PFSK-1 (cell line): ENCODE measurements around the gene MAMDC4.

ENCODE experiments used
- FOXP2 ChIP-seq: optimal IDR thresholded peaks from 2 replicates; pipeline ENCODE3; 2011; ENCODE audit warnings: borderline replicate concordance, control low read depth, inconsistent platforms; ENCODE audit not compliant: insufficient read depth; ENCODE audit errors: extremely low read length, extremely low read depth
- POLR2AphosphoS5 ChIP-seq: IDR thresholded peaks from 2 replicates; pipeline ENCODE4 v1.6.1; 2012; ENCODE audit warnings: low read depth, mild to moderate bottlenecking, control low read depth, low read length, moderate library complexity
- SIN3A ChIP-seq: IDR thresholded peaks from 2 replicates; pipeline ENCODE4 v1.6.1; 2012; ENCODE audit warnings: mild to moderate bottlenecking, low read length, moderate library complexity, borderline replicate concordance; ENCODE audit not compliant: insufficient read depth
- TAF1 ChIP-seq: IDR thresholded peaks from 2 replicates; pipeline ENCODE4 v1.6.1; 2012; ENCODE audit warnings: low read length, control low read depth, borderline replicate concordance; ENCODE audit not compliant: insufficient read depth
- TF ChIP-seq, protein P1 (sequence below), 2 experiments: IDR thresholded peaks; 2 replicates each; pipeline versions ENCODE4 v1.6.1 to v1.8.0; 2011 to 2012; ENCODE audit warnings: low read depth in 2 of 2, low read length in 2 of 2, control low read depth in 1 of 2, inconsistent platforms in 1 of 2, mild to moderate bottlenecking in 1 of 2, moderate library complexity in 1 of 2; ENCODE audit not compliant: insufficient read depth in 1 of 2

Gene MAMDC4

DNA sequence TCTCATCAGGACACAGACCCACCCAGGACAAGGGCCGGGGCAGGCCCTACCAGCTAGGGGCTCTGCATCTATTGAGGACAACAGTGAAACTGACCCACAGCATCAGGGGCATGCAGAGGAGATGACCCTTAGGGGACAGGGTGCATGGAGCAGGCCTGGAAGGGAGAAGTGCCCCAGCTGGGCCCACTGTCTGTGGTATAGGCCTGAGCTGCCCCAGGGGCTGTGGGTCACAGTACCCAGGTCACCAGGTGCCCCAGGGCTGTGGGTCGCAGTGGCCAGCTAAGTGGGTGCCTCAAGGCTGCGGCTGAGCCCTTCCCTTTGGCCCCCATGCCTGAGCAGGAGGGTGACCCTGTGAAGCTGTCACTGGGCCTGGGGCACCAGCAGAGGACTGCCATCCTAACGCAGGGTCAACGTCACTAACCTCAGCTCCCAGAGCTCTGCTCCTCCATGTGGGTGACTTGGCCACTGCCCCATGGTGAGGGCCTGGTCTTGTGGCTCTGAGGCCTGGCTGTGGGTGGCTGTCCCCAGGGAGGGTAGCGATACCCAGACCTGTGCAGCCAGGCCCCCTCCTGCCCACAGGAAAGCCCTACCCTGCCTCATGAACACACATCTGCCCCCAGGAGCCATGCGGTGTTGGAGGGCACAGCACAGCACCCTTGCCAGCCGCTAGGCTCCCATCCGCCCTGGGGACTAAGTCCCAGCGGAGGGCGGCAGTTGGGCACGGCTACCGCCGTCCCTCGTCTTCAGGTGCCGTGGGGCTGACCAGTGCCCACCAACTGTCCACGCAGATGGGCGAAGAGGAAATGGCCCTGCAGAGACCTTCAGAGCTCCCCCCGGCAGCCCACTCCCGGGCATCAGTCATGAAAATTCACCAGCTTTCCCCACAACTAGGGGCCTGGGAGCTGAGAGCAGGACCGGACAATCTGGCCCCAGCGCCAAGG, 9.1 kb downstream of the MAMDC4 start:
- TF ChIP-seq, protein P1, sequence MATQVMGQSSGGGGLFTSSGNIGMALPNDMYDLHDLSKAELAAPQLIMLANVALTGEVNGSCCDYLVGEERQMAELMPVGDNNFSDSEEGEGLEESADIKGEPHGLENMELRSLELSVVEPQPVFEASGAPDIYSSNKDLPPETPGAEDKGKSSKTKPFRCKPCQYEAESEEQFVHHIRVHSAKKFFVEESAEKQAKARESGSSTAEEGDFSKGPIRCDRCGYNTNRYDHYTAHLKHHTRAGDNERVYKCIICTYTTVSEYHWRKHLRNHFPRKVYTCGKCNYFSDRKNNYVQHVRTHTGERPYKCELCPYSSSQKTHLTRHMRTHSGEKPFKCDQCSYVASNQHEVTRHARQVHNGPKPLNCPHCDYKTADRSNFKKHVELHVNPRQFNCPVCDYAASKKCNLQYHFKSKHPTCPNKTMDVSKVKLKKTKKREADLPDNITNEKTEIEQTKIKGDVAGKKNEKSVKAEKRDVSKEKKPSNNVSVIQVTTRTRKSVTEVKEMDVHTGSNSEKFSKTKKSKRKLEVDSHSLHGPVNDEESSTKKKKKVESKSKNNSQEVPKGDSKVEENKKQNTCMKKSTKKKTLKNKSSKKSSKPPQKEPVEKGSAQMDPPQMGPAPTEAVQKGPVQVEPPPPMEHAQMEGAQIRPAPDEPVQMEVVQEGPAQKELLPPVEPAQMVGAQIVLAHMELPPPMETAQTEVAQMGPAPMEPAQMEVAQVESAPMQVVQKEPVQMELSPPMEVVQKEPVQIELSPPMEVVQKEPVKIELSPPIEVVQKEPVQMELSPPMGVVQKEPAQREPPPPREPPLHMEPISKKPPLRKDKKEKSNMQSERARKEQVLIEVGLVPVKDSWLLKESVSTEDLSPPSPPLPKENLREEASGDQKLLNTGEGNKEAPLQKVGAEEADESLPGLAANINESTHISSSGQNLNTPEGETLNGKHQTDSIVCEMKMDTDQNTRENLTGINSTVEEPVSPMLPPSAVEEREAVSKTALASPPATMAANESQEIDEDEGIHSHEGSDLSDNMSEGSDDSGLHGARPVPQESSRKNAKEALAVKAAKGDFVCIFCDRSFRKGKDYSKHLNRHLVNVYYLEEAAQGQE (IDR thresholded peaks at IDR 0.05; ENCODE audit: insufficient read depth in 1 of 2, low read depth in 2 of 2, low read length in 2 of 2): no peak
- peak; percentile 67 for TF ChIP-seq POLR2AphosphoS5

DNA sequence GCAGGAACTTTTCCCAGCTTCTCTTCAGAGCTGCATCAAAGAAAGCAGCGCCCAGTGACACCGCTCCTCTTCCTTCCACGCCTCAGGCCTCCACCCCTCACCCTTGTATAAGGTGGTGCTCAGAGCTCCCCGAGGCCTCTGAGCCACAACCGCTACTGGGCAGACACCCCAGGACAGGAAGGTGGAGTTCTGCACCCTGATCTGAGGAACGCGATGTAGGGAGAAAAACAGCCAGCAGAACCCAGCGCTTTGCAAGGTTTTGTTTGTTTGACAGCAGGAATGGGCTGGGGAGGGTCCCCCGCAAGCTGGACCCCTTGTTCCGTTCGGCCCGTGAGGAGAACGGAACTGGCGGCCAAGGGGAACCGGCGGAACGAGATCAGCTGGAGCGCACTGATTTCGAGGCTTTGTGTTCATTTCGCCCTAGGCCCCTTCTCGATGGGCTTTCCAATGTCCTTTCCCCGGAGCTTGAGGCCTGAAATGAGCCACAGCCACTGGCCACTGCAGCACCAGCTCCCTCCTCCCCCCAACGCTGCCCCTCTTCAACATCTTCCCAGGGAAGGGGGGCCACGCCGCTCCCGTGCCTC, 9.8 kb downstream of the MAMDC4 start:
- TF ChIP-seq, protein P1 (IDR thresholded peaks at IDR 0.05; ENCODE audit: insufficient read depth in 1 of 2, low read depth in 2 of 2, low read length in 2 of 2): no peak
- TF ChIP-seq SIN3A (no peak), POLR2AphosphoS5 (no peak), FOXP2 (no peak), TAF1 (no peak)

GRCh38 chr9:136862849-136863622, 10.9 kb downstream of the MAMDC4 start:
- TF ChIP-seq, protein P1 (IDR thresholded peaks at IDR 0.05; ENCODE audit: insufficient read depth in 1 of 2, low read depth in 2 of 2, low read length in 2 of 2): no peak
- no peak for TF ChIP-seq TAF1
- no peak for TF ChIP-seq POLR2AphosphoS5
- no peak for TF ChIP-seq SIN3A
- TF ChIP-seq FOXP2: no peak

GRCh38 chr9:136863623-136864273, 11.6 kb downstream of the MAMDC4 start:
- TF ChIP-seq POLR2AphosphoS5 (no peak), TAF1 (no peak), FOXP2 (no peak), SIN3A (no peak)
- TF ChIP-seq, protein P1 (IDR thresholded peaks at IDR 0.05; ENCODE audit: insufficient read depth in 1 of 2, low read depth in 2 of 2, low read length in 2 of 2): no peak
